NCI-H1048 (cell line): Measurements from ENCODE around the gene ANKRD10.

ENCODE experiments used
- DNase-seq: peaks from one replicate; lab custom pipeline; 2025; lab: John Stamatoyannopoulos, UW

The ANKRD10 gene

DNA sequence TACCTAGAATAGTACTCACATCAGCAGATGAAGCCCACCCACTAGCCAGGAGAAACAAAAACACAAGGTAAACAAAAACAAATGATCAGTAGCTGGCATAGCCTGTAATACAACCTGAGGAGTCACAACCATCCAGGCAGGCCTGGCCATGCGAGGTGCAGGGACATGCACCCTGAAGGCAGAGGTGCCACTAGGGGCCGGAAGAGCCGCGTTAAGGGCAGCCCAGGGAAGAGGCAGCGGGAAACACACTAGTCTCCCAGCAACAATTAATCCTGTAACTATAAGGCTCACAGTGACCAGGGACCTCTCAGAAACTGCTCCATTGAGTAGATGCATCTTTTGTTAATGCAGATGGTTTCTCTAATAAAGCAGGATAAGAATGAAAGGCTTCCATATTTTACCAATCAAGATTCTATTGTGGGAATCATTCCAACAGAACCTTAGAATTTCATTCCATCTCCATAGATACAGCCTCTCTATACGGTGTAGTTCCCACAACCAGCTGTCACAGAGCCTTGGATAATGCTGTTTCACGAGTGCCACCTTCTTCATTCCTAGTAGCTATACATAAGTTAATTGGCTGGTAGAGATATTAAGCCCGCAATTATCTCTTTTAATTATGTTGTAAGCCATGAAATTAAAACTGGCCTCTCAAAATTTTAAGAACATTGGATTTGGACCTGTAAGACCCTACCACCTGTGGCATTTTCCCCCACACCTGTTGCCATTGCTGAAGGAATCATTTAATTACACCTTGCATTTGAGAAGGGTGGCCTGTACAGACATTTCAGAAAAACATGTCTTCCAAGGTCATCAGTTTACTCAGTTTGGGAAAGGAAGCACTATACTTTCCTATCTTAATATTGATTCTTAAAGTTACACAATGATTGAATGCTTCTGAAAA, 28.7 kb downstream of the ANKRD10 start:
- no peak for DNase-seq

DNA sequence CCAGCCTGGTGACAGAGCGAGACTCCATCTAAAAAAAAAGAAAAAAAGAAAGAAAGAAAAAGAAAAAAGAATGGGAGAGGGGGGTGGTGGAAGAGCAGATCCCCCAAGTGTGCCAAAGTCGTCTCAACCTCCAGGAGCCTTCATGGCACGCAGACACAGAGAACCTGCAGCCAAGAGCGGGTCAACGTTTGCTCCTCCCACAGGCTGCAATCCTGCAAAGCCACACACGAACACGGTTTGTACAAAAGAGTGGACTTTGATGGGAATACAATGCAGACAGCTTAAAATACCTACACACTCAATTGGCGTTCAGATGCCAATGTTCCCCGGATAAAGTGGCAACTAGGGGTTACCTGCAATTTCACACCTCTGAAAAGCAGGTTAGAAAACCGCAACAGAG, 29.4 kb downstream of the ANKRD10 start:
- no peak for DNase-seq

DNA sequence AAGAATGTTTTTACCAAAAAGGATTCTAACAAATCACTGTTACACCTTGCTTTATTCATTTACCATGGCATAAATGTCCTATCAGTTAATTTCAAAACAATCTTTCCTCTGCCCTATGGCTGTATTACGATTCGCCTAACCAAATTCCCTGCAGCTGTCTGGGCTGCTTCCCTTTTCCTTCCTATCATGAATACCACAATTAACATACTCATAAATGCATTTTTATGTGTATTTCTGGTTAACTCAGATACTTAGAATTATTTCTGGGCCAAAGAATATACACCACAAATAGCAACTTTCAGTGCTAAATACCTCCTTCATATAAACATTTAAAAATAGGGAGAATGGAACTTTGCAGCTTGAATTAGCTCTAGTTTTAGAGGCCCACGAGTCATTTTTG, 30.4 kb downstream of the ANKRD10 start:
- DNase-seq: no peak

DNA sequence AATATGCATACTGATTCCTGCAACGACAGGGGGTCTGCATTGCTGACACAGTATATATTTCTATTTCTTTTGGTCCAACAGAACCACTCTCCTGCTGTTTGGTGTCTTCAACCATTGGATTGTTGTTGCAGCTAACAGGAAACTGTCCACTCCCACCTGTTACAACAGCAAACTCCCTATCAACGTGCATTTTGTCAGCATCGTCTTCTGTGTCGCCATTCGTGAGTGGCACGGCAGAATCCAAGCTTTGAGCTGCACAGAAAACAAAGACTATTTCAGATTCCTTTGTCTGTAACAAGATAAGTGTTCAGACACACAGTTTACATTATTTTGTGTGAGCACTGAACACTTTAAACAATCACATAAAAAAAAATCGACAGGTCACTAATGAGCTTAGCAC, 31.3 kb downstream of the ANKRD10 start:
- DNase-seq: no peak

DNA sequence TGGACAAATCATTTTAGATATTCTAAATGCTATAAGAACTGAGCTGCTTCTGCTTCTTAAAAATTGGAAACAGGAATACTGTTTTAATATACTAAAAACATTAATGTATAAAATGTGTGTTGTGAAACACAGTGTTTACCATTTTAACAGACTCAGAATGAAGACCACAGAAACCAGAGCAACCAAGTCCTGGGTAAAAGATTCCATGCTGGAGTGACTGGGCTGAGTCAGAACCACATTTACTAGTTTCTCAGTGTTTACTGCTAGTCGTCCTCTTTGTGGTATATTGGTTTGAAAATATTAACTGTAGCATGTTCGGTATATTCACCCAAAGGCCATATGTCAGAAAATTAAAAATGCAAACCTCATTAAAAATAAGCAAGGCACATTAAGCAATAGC, 31.9 kb downstream of the ANKRD10 start:
- DNase-seq: no peak

DNA sequence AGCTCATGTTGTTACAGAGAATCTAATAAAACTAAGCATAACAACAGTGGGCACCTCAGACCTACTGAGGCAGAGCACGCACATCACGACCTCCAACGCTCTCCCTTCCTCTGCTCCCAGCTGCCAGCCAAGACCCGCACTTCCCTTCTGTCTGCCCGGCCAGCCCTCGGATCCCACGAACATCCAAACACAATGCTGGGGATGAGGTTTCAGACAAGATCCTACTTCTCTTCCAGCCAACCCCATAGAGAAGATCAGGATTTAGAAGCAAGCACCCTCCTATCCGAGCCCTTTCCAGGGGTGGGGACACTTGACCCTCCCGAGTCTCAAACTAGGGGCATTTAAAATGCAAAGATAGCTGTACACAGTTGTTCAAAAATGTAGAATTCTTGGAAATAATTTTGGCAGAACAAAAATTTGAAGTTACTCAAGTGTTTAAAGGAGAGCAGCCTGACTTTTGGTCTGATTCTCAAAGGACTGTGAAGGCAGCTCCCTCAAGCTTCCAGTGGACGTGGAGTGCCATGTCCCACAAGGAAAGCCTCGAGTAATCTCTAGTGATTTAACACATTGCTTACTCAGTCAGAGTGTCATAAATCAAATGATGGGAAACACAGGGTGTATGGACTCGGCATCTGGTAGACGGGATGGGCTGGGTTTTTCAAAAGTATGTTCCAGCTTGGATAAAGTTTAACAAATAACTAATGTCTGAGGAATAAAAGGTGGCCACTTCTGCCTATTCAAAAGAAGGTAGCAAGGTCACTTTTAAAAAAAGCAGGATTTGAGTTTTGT, 32.8 kb downstream of the ANKRD10 start:
- DNase-seq: no peak

DNA sequence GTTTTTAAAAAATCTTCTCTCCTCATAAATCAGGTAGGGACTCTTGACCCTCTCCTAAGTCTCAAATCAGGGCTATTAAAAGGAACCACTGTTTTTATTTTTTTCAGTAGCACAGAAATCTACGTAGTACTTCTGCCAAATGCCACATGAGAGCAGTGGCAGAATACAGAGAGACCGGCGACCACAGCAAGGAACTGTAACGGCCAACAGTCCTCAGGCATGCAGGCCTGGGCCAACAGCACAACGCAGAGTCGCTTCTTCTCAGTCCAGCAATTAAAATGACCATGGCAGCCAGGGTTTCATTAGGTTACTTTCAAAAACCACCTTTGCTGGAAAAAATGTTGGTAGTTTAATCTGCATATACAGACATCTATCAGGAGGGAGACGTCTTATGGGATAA, 34.2 kb downstream of the ANKRD10 start:
- no peak for DNase-seq

DNA sequence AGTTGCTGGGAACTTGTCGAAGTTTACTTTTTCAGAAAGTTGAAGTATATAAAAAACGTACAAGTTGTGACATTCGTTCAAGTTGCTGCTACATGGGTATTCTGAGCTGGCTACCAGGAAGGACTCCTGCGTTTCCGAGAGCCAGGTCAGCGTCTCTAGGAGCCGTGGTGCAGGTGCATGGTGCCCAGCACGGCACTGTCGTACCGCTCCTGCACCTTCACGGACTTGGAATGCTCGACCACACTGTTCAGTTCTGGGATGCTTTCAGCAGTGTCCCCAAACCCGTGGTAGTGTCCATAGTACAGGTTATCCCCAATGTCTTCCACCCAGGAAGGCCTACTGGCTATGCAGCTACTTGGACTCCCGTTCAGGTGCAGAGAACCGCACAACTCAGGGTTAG, 35.4 kb downstream of the ANKRD10 start:
- no peak for DNase-seq

DNA sequence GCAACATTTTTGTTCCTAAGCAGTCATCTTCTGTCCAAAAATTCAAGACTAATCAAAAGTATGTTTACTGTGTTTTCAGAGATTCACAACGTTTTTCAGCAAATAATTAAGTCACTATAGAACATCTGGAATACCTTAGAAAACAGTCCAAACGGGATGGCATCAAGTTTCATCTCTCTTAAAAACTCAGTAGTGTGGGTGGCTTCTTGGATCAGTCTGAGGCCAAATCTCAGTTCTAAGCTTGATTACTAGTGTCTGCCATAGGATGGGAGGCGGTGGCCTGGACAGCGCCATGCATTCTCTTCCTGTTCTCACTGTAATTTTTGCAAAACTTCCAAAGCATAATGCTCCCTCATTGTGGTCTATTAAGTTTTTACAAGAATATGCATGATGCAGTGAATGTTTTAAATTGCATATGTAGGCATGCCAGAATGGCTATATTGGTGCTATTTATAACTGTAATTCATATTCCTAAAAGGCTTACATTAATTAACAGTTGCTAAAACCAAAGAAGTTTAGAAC, 37.1 kb downstream of the ANKRD10 start:
- DNase-seq: no peak

DNA sequence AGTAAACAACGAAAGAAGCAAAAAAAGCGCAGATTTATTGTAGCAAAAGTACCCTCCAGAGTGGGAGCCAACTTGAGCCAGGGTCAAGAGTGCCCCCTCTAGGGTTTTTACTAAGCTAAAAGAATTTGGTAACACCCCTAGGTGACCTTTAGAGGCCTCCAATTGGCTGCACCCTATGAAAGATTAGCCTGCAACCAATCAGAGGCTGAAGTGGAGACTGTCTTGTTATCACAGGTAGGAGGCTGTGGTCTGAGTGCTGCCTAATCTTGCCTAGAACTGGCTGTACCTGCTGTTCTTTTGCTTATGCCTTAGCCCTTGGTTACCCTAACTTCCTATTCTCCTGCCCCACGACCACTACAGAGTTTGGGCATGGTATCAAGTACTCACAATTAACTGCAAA, 38.3 kb downstream of the ANKRD10 start:
- no peak for DNase-seq

DNA sequence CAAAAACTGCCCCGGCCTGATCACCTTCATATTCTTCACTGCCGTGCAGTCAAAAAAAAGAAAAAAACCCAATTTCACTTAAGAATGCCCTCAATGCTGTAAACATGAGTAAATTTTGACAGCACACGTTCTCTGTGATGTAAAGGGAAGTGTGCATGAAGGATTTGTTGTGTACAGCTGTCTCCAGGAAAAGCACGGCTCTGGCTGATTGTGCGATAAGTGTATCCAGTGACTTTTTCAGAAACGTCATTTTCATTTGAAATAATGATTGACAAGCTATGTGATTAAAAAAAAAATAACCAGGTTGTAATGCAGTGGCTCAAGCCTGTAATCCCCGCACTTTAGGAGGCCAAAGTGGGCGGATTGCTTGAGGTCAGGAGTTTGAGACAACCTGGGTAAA, 39.6 kb downstream of the ANKRD10 start:
- no peak for DNase-seq

DNA sequence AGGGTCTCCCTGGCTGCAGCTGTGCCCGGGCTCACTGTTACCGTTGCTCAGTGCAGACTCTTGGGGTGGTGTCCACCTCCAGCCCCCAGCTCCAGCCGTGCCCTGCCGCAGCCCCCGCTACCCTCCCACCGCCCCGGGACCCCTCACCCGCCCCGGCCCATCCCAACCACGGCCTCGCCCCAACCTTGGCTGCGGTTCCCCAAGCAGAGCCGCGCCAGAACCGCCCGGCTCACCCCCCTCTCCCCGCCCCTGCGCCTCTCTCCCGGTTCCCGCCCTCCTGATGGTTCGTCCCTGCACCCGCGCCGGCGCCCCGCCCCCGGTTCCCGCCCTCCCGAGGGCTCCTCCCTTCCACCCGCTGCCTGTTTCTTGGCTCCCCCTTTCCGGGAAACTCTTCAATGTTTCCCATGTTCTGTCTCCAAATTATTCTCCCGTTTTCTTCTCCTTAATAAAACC, 40.3 kb downstream of the ANKRD10 start:
- peak; percentile 51 for DNase-seq

DNA sequence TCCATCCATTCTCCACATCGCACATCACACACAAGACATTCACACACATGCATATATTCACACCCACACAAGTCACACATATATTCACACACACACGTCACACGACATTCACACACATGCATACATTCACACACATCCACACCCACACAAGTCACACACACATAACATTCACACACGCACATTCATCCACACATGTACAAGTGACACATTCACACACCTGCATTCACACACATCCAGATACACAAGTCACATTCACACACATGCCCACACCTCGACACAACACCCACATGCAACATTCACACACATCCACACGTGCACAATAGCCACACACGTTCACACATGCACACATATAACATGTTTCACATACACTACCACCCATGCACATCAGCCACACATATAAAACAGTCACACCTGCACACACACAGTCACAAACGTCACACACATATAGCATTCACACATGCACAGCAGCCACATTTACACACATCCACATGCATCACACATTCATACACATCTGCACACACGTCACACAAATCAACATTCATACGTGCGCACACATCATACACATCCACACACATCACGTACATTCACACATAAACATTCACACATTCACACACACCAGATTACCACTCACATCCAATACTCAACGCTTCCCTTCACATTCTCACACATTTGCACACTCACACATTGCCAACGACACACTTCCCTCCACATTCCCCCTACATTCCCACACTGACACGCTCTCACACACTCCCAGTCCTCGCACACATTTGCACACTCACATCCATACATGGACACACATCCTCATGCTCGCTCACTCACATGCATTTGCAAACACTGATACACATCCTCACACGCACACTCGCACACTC, 41.0 kb downstream of the ANKRD10 start:
- no peak for DNase-seq

DNA sequence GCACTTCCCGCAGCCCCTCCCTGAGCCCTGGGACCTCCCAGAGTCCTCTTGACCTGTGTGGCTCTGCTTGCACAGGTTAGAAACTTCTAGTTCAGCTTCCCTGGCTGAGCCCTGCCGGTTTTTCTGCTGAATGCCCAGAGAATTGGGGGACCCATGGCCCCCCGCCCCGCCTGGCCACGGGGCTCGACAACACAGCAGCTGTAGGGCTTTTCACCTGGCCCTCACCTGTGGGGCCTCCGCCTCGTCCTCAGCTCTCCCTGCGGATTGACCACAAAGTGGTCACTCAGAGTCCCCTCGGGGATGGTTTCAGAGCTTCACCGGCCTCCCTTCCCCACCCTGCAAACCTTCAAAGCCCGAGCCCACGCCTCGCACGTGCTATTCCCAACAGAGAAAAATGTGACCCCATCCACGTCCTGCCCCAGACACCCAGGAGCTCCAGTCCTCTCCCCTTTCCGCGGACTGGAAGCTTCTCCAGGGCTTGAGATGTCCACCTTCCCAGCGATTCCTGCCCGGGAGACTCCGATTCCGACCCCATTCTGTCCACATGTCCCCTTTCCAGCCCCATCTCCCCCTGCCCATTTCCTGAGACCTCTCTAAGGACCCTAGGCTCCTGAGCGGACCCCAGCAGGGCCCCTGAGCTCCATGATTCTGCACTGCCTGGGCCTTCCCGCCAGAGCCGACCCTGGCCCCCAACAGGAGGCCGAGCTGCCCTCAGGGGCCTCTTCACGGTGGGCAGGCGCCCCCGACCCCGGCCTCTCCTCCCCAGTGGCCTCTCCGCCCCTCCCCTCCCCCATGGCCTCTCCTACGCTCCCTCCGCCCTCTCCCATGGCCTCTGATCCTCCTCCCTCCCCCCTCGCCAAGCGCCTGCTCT, 41.9 kb downstream of the ANKRD10 start:
- no peak for DNase-seq

DNA sequence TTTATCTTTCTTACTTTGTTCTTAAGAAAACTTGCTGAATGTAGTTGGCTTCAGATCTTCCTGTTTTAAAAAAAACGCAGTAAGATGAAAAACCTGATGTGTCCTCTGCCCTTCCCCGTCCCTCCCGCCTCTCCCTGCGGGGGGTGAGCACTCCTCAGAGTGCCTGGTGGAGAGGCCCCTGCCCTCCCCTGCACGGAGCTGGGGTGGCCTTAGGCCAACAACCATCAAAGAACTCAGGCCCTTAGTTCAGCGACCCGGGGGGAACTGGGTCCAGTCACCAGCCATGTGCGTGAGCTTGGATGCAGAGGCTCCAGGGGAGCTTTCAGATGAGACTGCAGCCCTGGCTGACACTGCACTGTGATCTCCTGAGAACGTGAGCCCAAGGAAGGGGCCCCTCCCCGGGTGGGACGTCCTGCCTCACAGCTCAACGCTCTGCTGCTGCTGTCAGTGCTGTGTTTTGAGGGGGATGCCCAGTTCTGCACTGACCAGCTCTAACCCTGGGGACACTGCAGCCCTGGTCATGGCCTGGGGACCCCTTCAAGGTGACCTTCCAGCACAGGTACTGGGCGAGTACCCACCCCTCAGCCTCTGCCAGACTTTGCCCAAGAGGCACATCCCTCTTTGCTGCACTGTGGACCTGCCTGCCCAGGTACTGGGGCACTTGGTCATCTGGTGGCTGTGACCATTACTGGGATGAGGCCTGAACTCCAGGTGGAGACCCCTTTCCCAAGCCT, 42.7 kb downstream of the ANKRD10 start:
- no peak for DNase-seq

DNA sequence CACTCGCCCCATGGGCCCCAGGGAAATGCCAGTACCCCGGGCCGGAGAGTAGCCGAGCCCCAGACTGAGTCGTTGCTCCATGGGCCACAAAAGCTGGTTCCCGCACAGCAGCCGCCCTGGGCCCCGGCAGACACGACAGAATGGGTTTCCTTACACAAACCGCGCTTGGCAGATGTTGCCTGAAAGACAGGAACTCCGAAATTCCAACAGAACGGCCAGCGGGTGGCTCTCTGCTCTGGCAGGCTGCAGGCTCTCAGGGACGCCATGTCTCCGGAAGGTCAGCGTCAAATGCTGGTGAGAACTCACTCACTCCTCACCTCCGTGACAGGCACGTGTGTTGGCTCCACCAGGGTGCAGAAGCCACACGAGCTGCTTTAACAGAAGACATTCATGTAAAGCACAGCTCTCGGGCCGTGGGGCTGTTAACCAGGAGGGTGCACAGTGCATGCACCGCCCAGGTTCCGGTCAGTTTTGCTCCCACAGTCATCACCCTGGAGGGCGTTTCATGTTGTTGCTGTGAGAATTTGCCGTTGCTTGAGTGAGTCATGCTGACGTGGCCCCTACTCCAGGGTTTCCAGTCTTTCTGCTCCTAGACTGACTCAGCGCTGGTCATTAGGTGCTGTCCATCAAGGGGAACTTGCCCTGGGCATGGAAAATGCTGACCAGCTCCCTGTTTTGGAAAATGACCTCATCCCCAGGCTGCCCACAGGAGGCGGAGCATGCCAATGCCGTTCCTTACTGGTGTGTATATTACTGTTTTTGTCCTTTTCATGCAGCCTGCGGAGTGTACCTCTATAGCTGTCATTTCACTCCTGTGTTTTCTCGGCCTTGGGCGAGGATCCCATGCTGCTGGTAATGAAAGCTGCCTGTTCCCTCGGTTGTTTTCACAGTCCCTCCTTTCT, 44.8 kb downstream of the ANKRD10 start:
- no peak for DNase-seq

DNA sequence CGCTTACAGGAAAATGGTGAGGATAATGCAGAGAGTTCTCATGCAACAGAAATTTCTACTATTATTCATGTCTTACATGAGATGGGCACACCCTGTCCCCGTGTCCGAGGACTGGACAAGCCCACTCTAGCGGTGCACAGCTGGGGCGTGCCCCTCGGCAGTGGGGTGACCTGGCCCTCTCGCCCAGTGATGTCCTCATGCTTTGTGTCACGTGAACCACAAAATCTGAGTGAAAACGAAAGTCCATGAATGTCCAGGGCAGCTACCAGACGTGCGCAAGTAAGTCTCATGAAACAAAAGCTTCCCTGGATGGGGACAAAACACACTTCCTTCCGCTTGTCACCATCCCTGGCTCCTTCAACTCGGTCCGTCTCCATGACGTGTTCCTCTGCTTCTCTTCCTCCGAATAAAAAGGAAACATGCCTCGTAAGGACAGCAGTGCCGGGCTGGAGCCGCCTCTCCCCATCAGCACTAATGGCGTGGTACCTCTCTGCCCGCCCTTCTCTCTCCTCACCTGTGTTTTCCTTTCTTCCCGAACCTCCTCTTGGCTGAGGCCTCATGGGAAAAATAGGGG, 45.6 kb downstream of the ANKRD10 start:
- DNase-seq: no peak

DNA sequence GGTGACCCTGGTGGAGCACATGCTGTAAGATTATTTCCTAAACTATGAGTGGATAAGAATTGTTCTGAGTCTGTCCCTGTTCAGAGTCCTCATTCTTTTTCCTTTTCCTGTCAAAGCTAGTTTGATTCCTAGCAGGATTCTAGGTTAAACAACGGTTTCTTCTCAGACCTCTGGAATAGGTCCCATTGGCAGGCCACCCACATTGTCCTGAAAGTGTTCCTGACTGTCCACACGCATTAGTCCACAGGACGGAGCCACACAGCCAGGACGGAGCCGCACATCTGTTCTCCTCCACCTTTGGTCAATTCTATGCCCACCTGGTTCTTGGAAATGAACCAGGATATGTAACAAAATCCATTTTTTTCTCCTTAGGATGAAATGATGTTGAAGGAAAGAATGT, 46.1 kb downstream of the ANKRD10 start:
- no peak for DNase-seq

DNA sequence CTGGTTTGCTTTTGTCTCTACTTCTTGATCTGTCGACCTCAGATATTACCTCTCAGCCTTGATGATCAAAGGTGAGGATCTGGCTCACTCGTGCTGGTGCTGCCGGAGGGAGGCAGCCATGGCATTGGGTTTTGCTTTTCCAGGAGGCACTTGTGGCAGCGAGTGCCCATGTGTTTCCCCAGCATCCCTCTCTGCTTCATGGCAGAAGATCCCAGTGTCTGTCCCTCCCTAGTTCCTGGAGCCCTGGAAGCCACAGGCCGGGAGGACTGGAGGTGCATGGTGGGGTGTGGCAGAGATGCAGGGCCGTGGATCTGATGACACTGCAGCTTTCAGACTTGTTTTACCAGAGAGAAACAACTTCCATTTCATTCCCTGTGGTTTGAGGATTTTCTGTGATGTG, 47.5 kb downstream of the ANKRD10 start:
- no peak for DNase-seq
